T-helper 2 cell treated with Interferon-gamma antibody and Interleukin-4, amounts not matched to agents 5 μg/mL and 100 μg/mL, for 36 hours (primary cell): ENCODE results near the gene ZMYM5.
"Not testable (repeated sequence)": the region's sequence is repeated elsewhere in the genome, so short reads cannot be mapped to it uniquely, and the experiment has no call there.

Experiments
- DNase-seq: peaks from one replicate; pipeline ENCODE4 v3.0.0; 2021; ENCODE audit warnings: low spot score
- H3K27ac Mint-ChIP-seq: one replicate; pipeline ENCODE4 v1.8.0; 2021; ENCODE audit warnings: mild to moderate bottlenecking, mixed read lengths
- H3K27me3 Mint-ChIP-seq: one replicate; pipeline ENCODE4 v1.8.0; 2021; ENCODE audit warnings: low read depth, mixed read lengths
- H3K36me3 Mint-ChIP-seq: one replicate; pipeline ENCODE4 v1.8.0; 2021; ENCODE audit warnings: low read depth, mixed read lengths
- H3K4me1 Mint-ChIP-seq: one replicate; pipeline ENCODE4 v1.8.0; 2021; ENCODE audit warnings: low read depth, mixed read lengths
- H3K4me3 Mint-ChIP-seq: one replicate; pipeline ENCODE4 v1.8.0; 2022; ENCODE audit warnings: mild to moderate bottlenecking, moderate library complexity, mixed read lengths
- H3K9me3 Mint-ChIP-seq: one replicate; pipeline ENCODE4 v1.8.0; 2021; ENCODE audit warnings: mixed read lengths

ZMYM5 gene

DNA sequence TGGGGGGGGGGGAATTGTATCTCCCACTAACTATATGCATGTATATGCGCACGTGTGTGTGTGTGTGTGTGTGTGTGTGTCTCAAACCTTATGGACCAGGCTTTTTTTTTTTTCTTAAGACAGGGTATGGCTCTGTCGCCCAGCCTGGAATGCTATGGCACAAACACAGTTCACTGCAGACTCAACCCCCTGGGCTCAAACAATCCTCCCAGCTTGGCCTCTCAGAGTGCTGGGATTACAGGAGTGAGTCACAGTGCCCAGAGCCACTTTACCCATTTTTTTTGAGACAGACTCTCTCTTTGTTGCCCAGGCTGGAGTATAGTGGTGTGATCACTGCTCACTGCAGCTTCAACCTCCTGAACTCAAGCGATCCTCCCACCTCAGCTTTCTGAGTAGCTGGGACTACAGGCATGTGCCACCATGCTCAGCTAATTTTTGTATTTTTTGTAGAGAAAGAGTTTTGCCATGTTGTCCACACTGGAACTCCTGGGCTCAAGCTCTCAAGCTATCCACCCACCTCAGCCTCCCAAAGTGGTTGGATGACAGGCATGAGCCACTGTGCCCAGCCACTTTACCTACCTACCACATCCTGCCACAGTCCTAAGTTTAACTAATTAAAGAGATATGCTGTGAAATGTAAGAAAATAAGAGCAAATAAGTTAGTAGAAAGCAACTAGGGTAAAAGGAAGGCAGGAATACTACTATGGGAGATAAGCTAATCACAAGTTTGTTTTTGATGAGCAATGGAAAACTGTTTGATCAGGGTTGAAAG, 2.4 kb downstream of the ZMYM5 start:
- Mint-ChIP-seq H3K27me3 (no peaks in the 10 kb centered on the region), H3K9me3 (no peaks in the 10 kb centered on the region), H3K4me1 (peaks cover 32% of the 10 kb centered on the region), H3K36me3 (peaks cover 40% of the 10 kb centered on the region), H3K4me3 (peak overlapping the region; percentile 96), H3K27ac (peak overlapping the region; percentile 100)
- no peak for DNase-seq

- H3K4me3 Mint-ChIP-seq, H3K9me3 Mint-ChIP-seq, DNase-seq, H3K27me3 Mint-ChIP-seq, H3K27ac Mint-ChIP-seq: not testable (repeated sequence)
- peaks cover 48% of the 10 kb centered on the region for H3K36me3 Mint-ChIP-seq
- H3K4me1 Mint-ChIP-seq: peaks cover 30% of the 10 kb centered on the region
Measured at GRCh38 chr13:19857637-19858036, 5.8 kb downstream of the ZMYM5 start.

DNA sequence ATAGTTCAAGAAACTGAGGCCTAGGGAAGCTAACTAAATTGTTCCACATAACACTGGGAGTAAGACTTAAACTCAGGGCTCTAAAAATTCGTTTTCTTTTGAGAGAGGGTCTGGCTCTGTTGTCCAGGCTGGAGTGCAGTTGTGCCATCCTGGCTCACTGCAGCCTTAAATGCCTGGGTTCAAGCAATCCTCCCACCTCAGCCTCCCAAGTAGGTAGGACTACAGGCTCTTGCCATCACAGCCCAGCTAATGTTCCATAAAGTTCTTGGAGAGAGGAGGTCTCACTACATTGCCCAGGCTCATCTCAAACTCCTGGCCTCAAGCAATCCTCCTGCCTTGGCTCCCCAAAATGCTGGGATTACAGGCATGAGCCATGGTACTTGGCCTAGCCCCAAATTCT, 10.7 kb downstream of the ZMYM5 start:
- Mint-ChIP-seq H3K4me3 (no peak overlapping the region), H3K27me3 (no peaks in the 10 kb centered on the region), H3K9me3 (no peaks in the 10 kb centered on the region), H3K36me3 (peaks cover 42% of the 10 kb centered on the region), H3K4me1 (peaks cover 14% of the 10 kb centered on the region), H3K27ac (no peak overlapping the region)
- no peak for DNase-seq

GRCh38 chr13:19845758-19846157, 17.7 kb downstream of the ZMYM5 start:
- H3K9me3 Mint-ChIP-seq: no peaks in the 10 kb centered on the region
- no peaks in the 10 kb centered on the region for H3K27me3 Mint-ChIP-seq
- H3K4me3 Mint-ChIP-seq: no peak overlapping the region
- no peak for DNase-seq
- H3K36me3 Mint-ChIP-seq: peaks cover 27% of the 10 kb centered on the region
- peak overlapping the region; percentile 65 for H3K27ac Mint-ChIP-seq
- peaks cover 7% of the 10 kb centered on the region for H3K4me1 Mint-ChIP-seq

- Mint-ChIP-seq H3K9me3 (peaks cover 9% of the 10 kb centered on the region), H3K36me3 (peaks cover 58% of the 10 kb centered on the region), H3K27me3 (no peaks in the 10 kb centered on the region), H3K27ac (peak overlapping the region; percentile 62), H3K4me3 (no peak overlapping the region), H3K4me1 (peaks cover 19% of the 10 kb centered on the region)
- DNase-seq: no peak
Measured at GRCh38 chr13:19838865-19839275, 24.6 kb downstream of the ZMYM5 start.

GRCh38 chr13:19836472-19836871, 27.0 kb downstream of the ZMYM5 start:
- no peaks in the 10 kb centered on the region for H3K27me3 Mint-ChIP-seq
- peaks cover 9% of the 10 kb centered on the region for H3K9me3 Mint-ChIP-seq
- peaks cover 19% of the 10 kb centered on the region for H3K4me1 Mint-ChIP-seq
- DNase-seq: no peak
- peaks cover 66% of the 10 kb centered on the region for H3K36me3 Mint-ChIP-seq
- no peak overlapping the region for H3K4me3 Mint-ChIP-seq
- H3K27ac Mint-ChIP-seq: no peak overlapping the region

DNA sequence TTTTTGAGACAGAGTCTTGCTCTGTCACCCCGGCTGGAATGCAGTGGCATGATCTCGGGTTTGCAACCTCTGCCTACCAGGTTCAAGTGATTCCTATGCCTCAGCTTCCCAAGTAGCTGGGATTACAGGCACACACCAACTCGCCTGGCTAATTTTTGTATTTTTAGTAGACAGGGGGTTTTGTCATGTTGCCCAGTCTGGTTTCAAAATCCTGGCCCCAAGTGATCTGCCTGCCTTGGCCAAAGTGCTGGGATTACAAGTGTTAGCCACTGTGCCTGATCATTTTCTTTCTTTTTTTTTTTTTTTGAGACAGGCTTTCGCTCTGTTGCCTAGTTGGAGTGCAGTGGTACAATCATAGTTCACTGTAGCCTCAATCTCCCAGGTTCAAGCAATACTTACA, 28.7 kb downstream of the ZMYM5 start:
- Mint-ChIP-seq H3K36me3 (peaks cover 62% of the 10 kb centered on the region), H3K27ac (no peak overlapping the region), H3K9me3 (peaks cover 9% of the 10 kb centered on the region), H3K4me3 (no peak overlapping the region), H3K27me3 (no peaks in the 10 kb centered on the region), H3K4me1 (peaks cover 19% of the 10 kb centered on the region)
- no peak for DNase-seq

DNA sequence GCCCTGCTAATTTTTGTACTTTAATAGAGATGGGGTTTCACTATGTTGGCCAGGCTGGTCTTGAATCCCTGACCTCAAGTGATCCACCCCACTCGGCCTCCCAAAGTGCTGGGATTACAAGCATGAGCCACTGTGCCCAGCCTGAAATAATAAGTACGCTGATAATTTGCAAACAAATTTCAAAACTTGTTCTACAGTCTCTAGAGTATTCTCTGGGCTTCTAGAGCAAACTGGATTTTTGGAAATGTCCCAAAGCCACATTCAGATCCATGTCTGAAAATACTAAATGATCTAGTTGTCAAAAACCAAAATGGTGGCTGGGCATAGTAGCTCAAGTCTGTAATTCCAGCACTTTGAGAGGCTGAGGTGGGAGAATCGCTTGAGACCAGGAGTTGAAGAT, 40.8 kb downstream of the ZMYM5 start:
- DNase-seq: no peak
- Mint-ChIP-seq H3K27ac (no peak overlapping the region), H3K36me3 (peaks cover 47% of the 10 kb centered on the region), H3K9me3 (no peaks in the 10 kb centered on the region), H3K27me3 (no peaks in the 10 kb centered on the region), H3K4me3 (no peak overlapping the region), H3K4me1 (no peaks in the 10 kb centered on the region)

DNA sequence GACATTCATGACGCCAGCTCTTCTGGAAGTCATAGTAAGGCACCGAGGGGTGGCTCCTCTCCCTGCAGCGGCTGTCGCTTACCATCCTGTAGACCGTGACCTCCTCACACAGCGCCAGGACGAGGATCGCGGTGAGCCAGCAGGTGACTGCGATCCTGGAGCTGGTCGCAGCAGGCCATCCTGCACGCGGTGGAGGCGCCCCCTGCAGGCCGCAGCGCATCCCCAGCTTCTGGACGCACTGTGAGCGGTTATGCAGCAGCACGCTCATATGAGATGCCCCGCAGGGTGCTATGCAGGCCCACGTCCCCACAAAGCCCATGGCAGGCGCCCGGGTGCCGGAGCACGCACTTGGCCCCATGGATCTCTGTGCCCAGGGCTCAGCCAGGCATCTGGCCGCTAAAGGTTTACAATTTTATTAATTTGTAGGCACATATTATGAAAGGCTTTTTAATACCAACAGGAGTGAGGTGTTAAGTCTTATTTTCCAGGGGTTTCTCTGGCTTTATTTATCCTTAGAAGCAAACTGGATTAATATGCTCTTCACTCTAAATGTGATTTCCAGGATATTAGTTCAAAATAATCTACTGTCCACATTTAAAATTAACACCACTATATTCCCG, 45.1 kb downstream of the ZMYM5 start:
- Mint-ChIP-seq H3K4me1 (peaks cover 4% of the 10 kb centered on the region), H3K27me3 (no peaks in the 10 kb centered on the region), H3K36me3 (peaks cover 26% of the 10 kb centered on the region), H3K9me3 (no peaks in the 10 kb centered on the region), H3K4me3 (no peak overlapping the region), H3K27ac (no peak overlapping the region)
- DNase-seq: peak; percentile 12

- DNase-seq: no peak
- Mint-ChIP-seq H3K4me3 (no peak overlapping the region), H3K36me3 (peaks cover 23% of the 10 kb centered on the region), H3K4me1 (peaks cover 4% of the 10 kb centered on the region), H3K27me3 (no peaks in the 10 kb centered on the region), H3K27ac (peak overlapping the region; percentile 35), H3K9me3 (no peaks in the 10 kb centered on the region)
Measured at GRCh38 chr13:19817510-19818158, 45.8 kb downstream of the ZMYM5 start.

GRCh38 chr13:19817106-19817505, 46.3 kb downstream of the ZMYM5 start:
- H3K4me3 Mint-ChIP-seq: no peak overlapping the region
- no peaks in the 10 kb centered on the region for H3K9me3 Mint-ChIP-seq
- H3K27ac Mint-ChIP-seq: peak overlapping the region; percentile 35
- H3K27me3 Mint-ChIP-seq: no peaks in the 10 kb centered on the region
- H3K4me1 Mint-ChIP-seq: peaks cover 5% of the 10 kb centered on the region
- no peak for DNase-seq
- H3K36me3 Mint-ChIP-seq: peaks cover 25% of the 10 kb centered on the region

- not testable (repeated sequence) for H3K9me3 Mint-ChIP-seq, DNase-seq, H3K27ac Mint-ChIP-seq, H3K4me1 Mint-ChIP-seq, H3K27me3 Mint-ChIP-seq, H3K4me3 Mint-ChIP-seq
- peaks cover 22% of the 10 kb centered on the region for H3K36me3 Mint-ChIP-seq
Measured at GRCh38 chr13:19815842-19816241, 47.6 kb downstream of the ZMYM5 start.

GRCh38 chr13:19810996-19811881, 52.2 kb downstream of the ZMYM5 start:
- Mint-ChIP-seq H3K27me3 (no peaks in the 10 kb centered on the region), H3K27ac (no peak overlapping the region), H3K4me3 (no peak overlapping the region), H3K9me3 (no peaks in the 10 kb centered on the region), H3K36me3 (peaks cover 8% of the 10 kb centered on the region), H3K4me1 (peaks cover 2% of the 10 kb centered on the region)
- no peak for DNase-seq
